Measurements from ENCODE around the gene TCF4.

DNA sequence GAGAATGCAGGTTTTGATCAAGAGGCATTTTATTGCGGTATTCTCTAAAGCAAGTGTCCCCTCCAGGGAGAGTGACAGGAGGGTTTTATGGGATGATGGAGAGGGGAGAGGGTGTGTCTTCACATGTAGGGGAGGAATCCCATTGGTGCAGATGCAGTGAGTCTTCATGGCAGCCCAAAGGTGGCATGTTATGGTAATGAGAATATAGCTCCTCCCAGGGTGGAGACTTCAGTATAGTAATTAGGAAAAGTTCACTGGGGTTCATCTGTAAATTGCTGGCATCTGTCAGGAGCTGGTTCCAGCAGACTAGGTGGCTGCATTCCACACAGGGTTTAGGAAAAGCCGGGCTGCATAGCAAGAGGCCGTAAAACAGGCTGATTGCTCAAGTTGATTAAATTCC is 398.0 kb downstream of the TCF4 start:
- TF ChIP-seq, protein P1, sequence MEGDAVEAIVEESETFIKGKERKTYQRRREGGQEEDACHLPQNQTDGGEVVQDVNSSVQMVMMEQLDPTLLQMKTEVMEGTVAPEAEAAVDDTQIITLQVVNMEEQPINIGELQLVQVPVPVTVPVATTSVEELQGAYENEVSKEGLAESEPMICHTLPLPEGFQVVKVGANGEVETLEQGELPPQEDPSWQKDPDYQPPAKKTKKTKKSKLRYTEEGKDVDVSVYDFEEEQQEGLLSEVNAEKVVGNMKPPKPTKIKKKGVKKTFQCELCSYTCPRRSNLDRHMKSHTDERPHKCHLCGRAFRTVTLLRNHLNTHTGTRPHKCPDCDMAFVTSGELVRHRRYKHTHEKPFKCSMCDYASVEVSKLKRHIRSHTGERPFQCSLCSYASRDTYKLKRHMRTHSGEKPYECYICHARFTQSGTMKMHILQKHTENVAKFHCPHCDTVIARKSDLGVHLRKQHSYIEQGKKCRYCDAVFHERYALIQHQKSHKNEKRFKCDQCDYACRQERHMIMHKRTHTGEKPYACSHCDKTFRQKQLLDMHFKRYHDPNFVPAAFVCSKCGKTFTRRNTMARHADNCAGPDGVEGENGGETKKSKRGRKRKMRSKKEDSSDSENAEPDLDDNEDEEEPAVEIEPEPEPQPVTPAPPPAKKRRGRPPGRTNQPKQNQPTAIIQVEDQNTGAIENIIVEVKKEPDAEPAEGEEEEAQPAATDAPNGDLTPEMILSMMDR (conservative IDR thresholded peaks at IDR 0.05; ENCODE audit: low read depth in 2 of 2), result no peak
- no peak for TF ChIP-seq EZH2phosphoT487 (IDR thresholded peaks at IDR 0.05; ENCODE audit: unreplicated experiment)

Measured in GM23338 (cell line).